GM23338 (cell line): ENCODE measurements around the gene XG. TPM values are rescaled to one million over a fixed set of nuclear protein-coding genes. Genes with fewer than 3 reads are reported as not detected.

Experiments
- polyA plus RNA-seq: library from polyadenylated mRNA; unstranded; fragments of >200 nt; fragmentation: Nextera tagmentation; extraction: Ambion mirVana; gene quantifications from 2 replicates; pipeline ENCODE4 v1.2.1, GENCODE V29; 2016
- total RNA-seq: library from RNA; depleted of rRNA; stranded (reverse); fragments of >200 nt; shearing (Covaris generic); gene quantifications from 2 replicates; pipeline ENCODE4 v1.2.3, GENCODE V29; 2014; rRNA removed

Gene XG
- total and polyA plus RNA-seq, 2 experiments from 2014 or later, result 0.28 to 0.60 TPM

Other genes with a start within 250 kb of the XG start
- 28.5 and 34.5 TPM in 2 replicates for gene CD99, start 60.7 kb upstream of the XG start, total RNA-seq
- gene CD99, start 60.7 kb upstream of the XG start, polyA plus RNA-seq, result 43.1 and 43.7 TPM in 2 replicates
- gene GYG2, start 76.9 kb downstream of the XG start, total RNA-seq, result 47.0 and 63.8 TPM in 2 replicates
- gene GYG2, start 76.9 kb downstream of the XG start, polyA plus RNA-seq, result 15.6 and 17.6 TPM in 2 replicates
- 1.7 and 2.1 TPM in 2 replicates for gene ARSD, start 177.3 kb downstream of the XG start, total RNA-seq
- gene ARSD, start 177.3 kb downstream of the XG start, polyA plus RNA-seq, result 0.90 and 1.3 TPM in 2 replicates